ENCODE results near the gene TNFSF11. TPM values are rescaled to one million over a fixed set of nuclear protein-coding genes. Genes with fewer than 3 reads are reported as not detected.

TNFSF11 gene
- total RNA-seq, 1 experiment from 2014 or later = 3.5 TPM

DNA sequence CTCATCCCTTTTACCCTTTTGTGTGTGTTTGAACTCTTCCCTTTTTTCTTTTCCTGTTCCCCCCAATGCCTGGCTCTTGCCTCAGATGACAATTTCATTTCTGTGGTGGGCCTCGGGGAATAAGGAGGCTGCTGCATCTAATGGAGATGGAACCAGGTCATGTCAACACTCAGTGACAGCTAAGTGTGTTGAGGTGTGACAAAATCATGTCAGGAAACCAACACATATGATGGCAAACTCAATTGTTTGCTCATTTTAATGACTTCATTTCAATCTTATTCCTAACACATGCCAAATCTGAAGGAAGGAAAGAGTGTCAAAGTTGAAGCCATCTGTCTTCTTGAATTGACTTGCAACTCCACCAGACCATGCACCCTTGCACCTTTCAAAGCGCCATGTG lies 36.7 kb downstream of the TNFSF11 start:
- no CpG with 5 or more reads among the region's 2 CpGs for WGBS (ENCODE audit: extremely low coverage, insufficient read length, low lambda C conversion rate)
- H2AK5ac ChIP-seq (ENCODE audit: insufficient read length, low read length) = no peak overlapping the region
- no peak overlapping the region for H3K18ac ChIP-seq (ENCODE audit: insufficient read length, low read depth, low read length)
- Mint-ChIP-seq H3K27ac (no peak overlapping the region), H3K4me1 (no peaks in the 10 kb centered on the region), H3K27me3 (ENCODE audit: low read depth) (no peaks in the 10 kb centered on the region), H3K36me3 (ENCODE audit: insufficient read depth in 1 of 3, low read depth in 3 of 3) (peaks cover 4% of the 10 kb centered on the region in 3 experiments; a peak in 4 of 7 replicates), H3K9me3 (no peaks in the 10 kb centered on the region), H3K4me3 (no peak overlapping the region)
- H4K20me1 ChIP-seq (ENCODE audit: control insufficient read depth, insufficient read depth, insufficient read length) = no peaks in the 10 kb centered on the region
- H2BK5ac ChIP-seq (ENCODE audit: insufficient read length, low read length) = no peak overlapping the region
- H3K9ac ChIP-seq (ENCODE audit: extremely low read depth, insufficient read length, low read length) = no peak overlapping the region
- no peak overlapping the region for H3T11ph ChIP-seq (ENCODE audit: low read length)
- no peaks in the 10 kb centered on the region for H3K79me2 ChIP-seq (ENCODE audit: insufficient read depth, low read length)
- H2BK120ac ChIP-seq (ENCODE audit: low read depth, low read length, poor library complexity, severe bottlenecking) = no peak overlapping the region
- no peaks in the 10 kb centered on the region for H3K23me2 ChIP-seq (ENCODE audit: insufficient read length, low read depth, low read length, poor library complexity, severe bottlenecking)
- H2AFZ ChIP-seq (ENCODE audit: low read length) = no peak overlapping the region
- no peak overlapping the region for H3K4ac ChIP-seq (ENCODE audit: low read depth, low read length)
- no peak overlapping the region for H3K27ac ChIP-seq (ENCODE audit: insufficient read length, low read depth, low read length)
- no peak for TF ChIP-seq CTCF (conservative IDR thresholded peaks at IDR 0.05)
- no peak overlapping the region for H4K91ac ChIP-seq (ENCODE audit: insufficient read length, low read depth, low read length)
- H2BK12ac ChIP-seq (ENCODE audit: insufficient read length, low read depth, low read length) = no peak overlapping the region
- no peak overlapping the region for H2BK15ac ChIP-seq (ENCODE audit: low read depth, low read length)
- no peak overlapping the region for H3K14ac ChIP-seq (ENCODE audit: insufficient read depth, low read length)
- no peak overlapping the region for H4K8ac ChIP-seq (replicated peaks; ENCODE audit: insufficient read length, low read depth, low read length)
- no peak overlapping the region for H4K5ac ChIP-seq (ENCODE audit: insufficient read length, low read depth, low read length)
- H3K9me3 ChIP-seq (ENCODE audit: control insufficient read depth, low read depth, low read length) = no peaks in the 10 kb centered on the region
- no peaks in the 10 kb centered on the region for H3K4me1 ChIP-seq (ENCODE audit: insufficient read depth, low read length)
- H3K79me1 ChIP-seq (ENCODE audit: insufficient read depth, low read depth, low read length, poor library complexity, severe bottlenecking) = no peaks in the 10 kb centered on the region
- H3K4me2 ChIP-seq (ENCODE audit: insufficient read depth, insufficient read length, low read length) = no peak overlapping the region
- H3K56ac ChIP-seq (ENCODE audit: insufficient read length, low read depth, low read length) = no peak overlapping the region
- no peak for DNase-seq
- H2BK20ac ChIP-seq (ENCODE audit: low read depth, low read length, poor library complexity, severe bottlenecking) = no peak overlapping the region
- no peak overlapping the region for H3K23ac ChIP-seq (ENCODE audit: insufficient read length, low read depth, low read length)
- H3K27me3 ChIP-seq (ENCODE audit: insufficient read depth, low read length) = no peaks in the 10 kb centered on the region
